ENCODE data around the gene DLG1. TPM values are rescaled to one million over a fixed set of nuclear protein-coding genes. Genes with fewer than 3 reads are reported as not detected.
"Not testable (repeated sequence)": the region's sequence is repeated elsewhere in the genome, so short reads cannot be mapped to it uniquely, and the experiment has no call there.

Gene DLG1
- total RNA-seq, 2 experiments from 2014 or later, result 48.9 to 95.1 TPM

DNA sequence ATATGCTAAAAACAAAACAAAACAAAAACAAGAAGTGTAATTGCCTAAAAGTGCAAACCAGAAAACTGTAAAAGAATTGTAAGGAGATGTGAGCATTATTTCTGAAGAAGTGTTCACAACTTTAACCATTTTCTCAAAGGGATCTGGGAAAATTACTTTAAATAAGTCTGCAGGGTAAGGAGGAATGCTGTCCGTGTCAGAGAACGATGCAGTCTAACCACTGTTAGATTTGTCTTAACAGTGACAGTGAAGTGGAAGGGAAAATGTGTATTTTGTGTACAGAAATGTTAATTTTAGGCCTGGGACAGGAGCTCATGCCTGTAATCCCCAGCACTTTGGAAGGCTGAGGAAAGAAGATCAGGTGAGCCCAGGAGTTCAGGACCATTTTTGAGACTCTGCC, 95.7 kb downstream of the DLG1 start:
- H3K9me3 ChIP-seq (ENCODE audit: low read length), result no peaks in the 10 kb centered on the region
- H3K4me2 ChIP-seq (ENCODE audit: low read length), result no peak overlapping the region
- POLR2A ChIA-PET, result no interaction called here
- H3K4me3 ChIP-seq (ENCODE audit: low read depth, low read length, poor library complexity, severe bottlenecking), result no peak overlapping the region
- H3K9me2 ChIP-seq (ENCODE audit: insufficient read depth, low read length), result no peaks in the 10 kb centered on the region
- no peak for DNase-seq (ENCODE audit: low spot score)
- peaks cover 79% of the 10 kb centered on the region for H3K79me2 ChIP-seq (ENCODE audit: insufficient read depth, low read depth, low read length)
- no peak overlapping the region for H3K27ac ChIP-seq (ENCODE audit: low read depth, low read length, poor library complexity, severe bottlenecking)
- CTCF ChIA-PET (ENCODE audit: unreplicated experiment), result no interaction called here
- intact Hi-C loops (cut with micrococcal nuclease; ENCODE audit: unreplicated experiment), result no loop called here
- no TSS peak for BruUV-seq (replicated peaks)
- no peak overlapping the region for H2AFZ ChIP-seq (ENCODE audit: low read length)
- no peaks in the 10 kb centered on the region for H3K4me1 ChIP-seq (ENCODE audit: insufficient read depth, low read length, poor library complexity, severe bottlenecking)
- peaks cover 13% of the 10 kb centered on the region for H4K20me1 ChIP-seq (ENCODE audit: insufficient read depth, low read length)
- TF ChIP-seq EZH2phosphoT487 (IDR thresholded peaks at IDR 0.05; ENCODE audit: borderline replicate concordance, low read depth, low read length) (no peak), CTCF (conservative IDR thresholded peaks at IDR 0.05; ENCODE audit: low read length) (no peak)
- no peaks in the 10 kb centered on the region for H3K36me3 ChIP-seq (ENCODE audit: insufficient read depth, low read length)

DNA sequence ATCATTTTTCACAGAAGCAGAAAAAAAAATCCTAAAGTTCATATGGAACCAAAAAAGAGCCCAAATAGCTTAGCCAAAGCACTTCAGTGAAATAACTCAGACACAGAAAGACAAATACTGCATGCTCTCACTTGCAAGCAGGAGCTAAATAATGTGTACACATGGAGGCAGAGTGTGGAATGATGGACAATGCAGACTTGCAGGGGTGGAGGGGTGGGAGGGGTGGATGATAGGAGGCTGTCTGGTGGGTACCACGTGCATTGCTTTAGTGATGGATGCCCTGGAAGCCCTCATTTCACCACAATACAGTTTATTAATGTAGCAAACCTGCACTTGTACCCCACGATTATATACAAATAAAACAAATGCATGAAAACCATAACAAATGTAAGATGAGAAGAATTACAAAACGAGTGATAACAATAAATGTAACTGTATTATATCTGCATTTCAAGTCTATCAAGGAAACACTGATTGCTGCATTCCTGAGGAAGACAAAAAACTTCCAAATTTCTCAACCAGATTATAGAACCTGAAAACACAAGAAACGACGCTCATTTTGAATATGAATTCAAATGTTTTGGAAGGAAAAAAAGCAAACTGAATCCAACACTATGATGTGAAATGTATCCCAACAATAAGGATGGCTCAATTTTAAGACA, 96.5 kb downstream of the DLG1 start:
- no peaks in the 10 kb centered on the region for H3K9me3 ChIP-seq (ENCODE audit: low read length)
- BruUV-seq (replicated peaks), result no TSS peak
- peaks cover 13% of the 10 kb centered on the region for H4K20me1 ChIP-seq (ENCODE audit: insufficient read depth, low read length)

DNA sequence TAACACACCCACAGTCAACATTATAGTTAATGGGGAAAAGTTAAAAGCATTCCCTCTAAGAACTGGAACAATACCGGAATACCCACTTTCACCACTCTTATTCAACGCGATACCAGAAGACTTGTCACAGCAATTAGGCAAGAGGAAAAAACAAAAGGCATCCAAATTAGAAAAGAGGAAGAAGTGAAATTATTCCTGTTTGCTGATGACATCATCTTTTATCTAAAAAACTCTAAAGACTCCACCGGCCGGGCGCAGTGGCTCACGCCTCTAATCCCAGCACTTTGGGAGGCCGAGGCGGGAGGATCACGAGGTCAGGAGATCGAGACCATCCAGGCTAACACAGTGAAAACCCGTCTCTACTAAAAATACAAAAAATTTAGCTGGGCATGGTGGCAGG, 97.6 kb downstream of the DLG1 start:
- Histone ChIP-seq H4K20me1 (ENCODE audit: insufficient read depth, low read length) (peaks cover 13% of the 10 kb centered on the region), H3K79me2 (ENCODE audit: insufficient read depth, low read depth, low read length) (peaks cover 80% of the 10 kb centered on the region; the same call in 1 of the 2 replicates)
- H3K36me3 ChIP-seq (ENCODE audit: insufficient read depth, low read length); H3K9me3 ChIP-seq (ENCODE audit: low read length); H3K4me2 ChIP-seq (ENCODE audit: low read length); H3K9me2 ChIP-seq (ENCODE audit: insufficient read depth, low read length); intact Hi-C loops (cut with micrococcal nuclease; ENCODE audit: unreplicated experiment); POLR2A ChIA-PET; BruUV-seq (replicated peaks); DNase-seq (ENCODE audit: low spot score); H3K4me3 ChIP-seq (ENCODE audit: low read depth, low read length, poor library complexity, severe bottlenecking); H3K27ac ChIP-seq (ENCODE audit: low read depth, low read length, poor library complexity, severe bottlenecking); H2AFZ ChIP-seq (ENCODE audit: low read length); H3K4me1 ChIP-seq (ENCODE audit: insufficient read depth, low read length, poor library complexity, severe bottlenecking); CTCF ChIA-PET (ENCODE audit: unreplicated experiment): not testable (repeated sequence)

More for the DNA sequence above, 96.5 kb downstream of the DLG1 start:
- intact Hi-C loops (cut with micrococcal nuclease; ENCODE audit: unreplicated experiment), result no loop called here
- TF ChIP-seq EZH2phosphoT487 (IDR thresholded peaks at IDR 0.05; ENCODE audit: borderline replicate concordance, low read depth, low read length) (no peak), CTCF (conservative IDR thresholded peaks at IDR 0.05; ENCODE audit: low read length) (no peak)
- CTCF ChIA-PET (ENCODE audit: unreplicated experiment), result no interaction called here
- H3K9me2 ChIP-seq (ENCODE audit: insufficient read depth, low read length), result no peaks in the 10 kb centered on the region
- H2AFZ ChIP-seq (ENCODE audit: low read length), result no peak overlapping the region
- H3K27ac ChIP-seq (ENCODE audit: low read depth, low read length, poor library complexity, severe bottlenecking), result no peak overlapping the region
- POLR2A ChIA-PET, result no interaction called here
- peaks cover 79% of the 10 kb centered on the region for H3K79me2 ChIP-seq (ENCODE audit: insufficient read depth, low read depth, low read length)
- H3K4me3 ChIP-seq (ENCODE audit: low read depth, low read length, poor library complexity, severe bottlenecking), result no peak overlapping the region
- no peak overlapping the region for H3K4me2 ChIP-seq (ENCODE audit: low read length)
- no peaks in the 10 kb centered on the region for H3K4me1 ChIP-seq (ENCODE audit: insufficient read depth, low read length, poor library complexity, severe bottlenecking)
- DNase-seq (ENCODE audit: low spot score), result no peak
- no peaks in the 10 kb centered on the region for H3K36me3 ChIP-seq (ENCODE audit: insufficient read depth, low read length)
